GM19099 (cell line): ENCODE measurements around the gene PPDPF.
A peak's percentile ranks its signal among the peaks of the same experiment; 100 is the strongest.

Source experiments
- POLR2A ChIP-seq: IDR thresholded peaks from 3 replicates; pipeline ENCODE4 v1.6.1; 2011; ENCODE audit warnings: low read depth; ENCODE audit not compliant: insufficient read length; ENCODE audit errors: extremely low read depth

The PPDPF gene

DNA sequence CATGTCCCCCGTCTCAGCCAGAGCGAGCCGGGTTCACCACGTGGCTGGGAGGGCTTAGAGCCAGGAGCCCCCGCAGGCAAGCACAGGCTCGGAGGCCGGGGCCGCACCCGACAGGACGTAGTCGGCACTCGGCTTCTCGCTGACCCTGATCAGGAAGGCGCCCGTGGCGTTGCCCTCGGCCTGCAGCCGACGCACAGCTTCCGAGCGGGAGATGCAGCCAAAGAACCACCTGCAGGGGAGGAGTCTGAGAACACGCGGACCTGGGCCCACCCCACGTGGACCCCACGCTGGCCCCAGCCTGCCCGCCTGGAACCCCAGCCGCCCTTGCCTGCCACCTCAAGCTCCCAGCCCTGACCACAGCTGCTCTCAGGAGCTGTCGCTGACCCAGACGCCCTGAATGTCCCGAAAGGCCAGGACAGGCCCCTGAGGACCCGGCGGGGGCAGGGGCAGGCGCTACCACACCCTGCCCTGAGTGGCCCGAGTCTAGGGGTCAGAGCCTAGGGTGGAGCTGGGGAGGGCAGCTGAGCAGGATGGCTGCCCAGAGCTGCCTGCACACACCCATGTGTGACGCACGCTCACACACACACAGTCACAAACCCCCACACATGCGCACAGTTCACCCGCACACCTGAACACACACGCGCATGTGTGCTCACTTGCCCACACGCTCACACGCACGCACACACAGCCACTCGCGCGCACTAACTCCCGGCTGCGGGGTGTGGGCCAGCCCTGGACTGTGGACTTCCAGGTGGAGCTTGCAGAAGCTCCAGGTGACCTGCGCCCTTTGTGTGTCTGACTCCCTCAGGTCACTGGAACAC lies 14.5 kb downstream of the PPDPF start:
- TF ChIP-seq POLR2A = no peak

DNA sequence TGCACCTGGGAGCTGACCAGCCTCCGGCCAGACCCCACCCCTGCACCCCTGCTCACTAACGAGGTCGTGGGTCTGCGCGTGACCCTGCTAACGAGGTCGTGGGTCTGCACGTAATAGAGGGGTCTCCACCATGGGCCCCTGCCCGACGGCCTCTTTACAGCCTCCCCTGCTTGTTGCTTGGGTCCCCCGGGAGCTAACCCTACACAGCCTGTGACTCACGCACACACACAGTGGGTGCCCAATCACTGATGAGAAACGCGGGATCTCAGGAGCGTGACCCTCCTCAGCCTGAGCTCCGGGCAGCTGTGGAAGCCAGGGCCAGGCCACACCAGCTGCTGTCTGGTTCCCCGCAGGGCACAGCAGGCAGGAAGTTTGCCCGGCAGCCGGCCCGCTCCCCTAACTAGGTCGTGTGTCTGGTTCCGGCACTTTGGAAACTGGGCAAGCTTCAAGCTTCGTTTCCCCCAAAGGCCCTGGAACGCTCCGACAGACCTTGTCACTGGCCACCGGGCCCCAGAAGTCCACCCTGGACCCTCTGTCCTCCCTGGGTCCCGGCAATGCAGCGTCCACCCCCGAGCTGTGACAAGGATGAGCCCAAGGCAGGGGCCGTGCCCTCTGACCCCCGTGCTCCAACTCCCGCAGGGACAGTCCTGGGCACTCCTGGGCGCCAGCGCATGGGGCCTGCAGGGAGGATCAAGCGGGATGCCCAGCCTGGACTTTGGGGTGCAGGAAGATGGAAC lies 15.8 kb downstream of the PPDPF start:
- no peak for TF ChIP-seq POLR2A

DNA sequence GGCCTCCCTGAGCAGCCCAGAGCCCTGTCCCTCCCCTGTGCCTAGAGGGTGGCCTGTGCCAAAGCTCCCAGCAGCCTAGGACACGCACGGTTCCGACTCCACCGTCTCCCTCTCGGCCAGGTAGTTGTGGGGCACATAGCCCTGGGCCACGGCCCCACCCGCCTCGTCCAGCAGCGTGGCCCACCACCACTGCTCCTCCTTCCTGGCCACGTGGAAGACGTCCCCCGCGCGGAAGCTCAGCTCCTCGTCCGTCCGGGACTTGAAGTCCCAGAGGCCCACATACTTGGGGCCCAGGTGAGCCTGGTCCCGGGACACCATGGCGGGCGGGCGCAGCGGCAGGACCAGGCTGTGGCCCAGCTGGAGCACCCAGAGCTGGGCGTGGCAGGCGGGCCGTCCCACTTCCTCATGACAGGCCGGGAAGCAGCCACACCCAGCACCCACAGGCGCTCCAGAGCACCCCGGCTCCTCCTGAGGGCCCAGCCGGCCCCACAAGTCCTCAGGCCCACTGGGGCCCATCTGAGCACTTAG lies 16.5 kb downstream of the PPDPF start, which contains the start of gene PTK6:
Gene PTK6 (minus strand): TSS at position 380 of the 528 bp plus-strand sequence. CDS start 62 bp downstream, at position 318.
- TF ChIP-seq POLR2A = no peak

DNA sequence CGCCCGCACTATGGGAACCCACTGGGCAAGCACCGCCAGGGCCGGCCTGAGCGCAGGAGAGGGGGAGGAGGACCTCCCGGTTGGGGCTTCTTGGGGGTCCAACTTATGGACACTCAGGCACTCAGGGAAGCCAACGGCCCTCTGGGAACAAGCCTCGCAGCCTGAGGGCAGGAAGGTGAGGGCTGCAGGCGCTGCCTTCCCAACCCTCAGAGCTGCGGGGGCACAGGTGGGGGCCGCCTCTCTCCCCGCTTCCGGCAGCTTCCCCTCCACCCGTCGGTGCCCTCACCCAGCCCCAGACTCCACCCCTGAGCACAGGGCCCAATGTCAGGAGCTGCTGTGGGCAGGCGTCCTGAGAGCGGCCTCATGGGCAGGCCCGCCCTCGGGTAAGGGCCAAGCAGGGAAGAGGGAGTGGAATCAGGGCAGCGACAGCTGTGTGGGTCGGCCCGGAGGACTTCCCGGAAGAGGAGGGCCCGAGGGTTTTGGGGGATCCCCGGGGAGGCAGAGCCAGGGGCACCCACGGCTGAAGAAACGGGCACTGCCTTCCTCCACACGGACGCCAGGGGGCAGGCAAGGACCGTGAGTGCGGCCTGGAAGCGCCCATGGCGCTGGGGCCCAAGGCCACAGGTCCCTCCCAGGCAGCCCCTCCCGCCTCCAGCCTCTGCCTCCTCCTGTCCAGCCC lies 17.1 kb downstream of the PPDPF start:
- peak; percentile 59 for TF ChIP-seq POLR2A

DNA sequence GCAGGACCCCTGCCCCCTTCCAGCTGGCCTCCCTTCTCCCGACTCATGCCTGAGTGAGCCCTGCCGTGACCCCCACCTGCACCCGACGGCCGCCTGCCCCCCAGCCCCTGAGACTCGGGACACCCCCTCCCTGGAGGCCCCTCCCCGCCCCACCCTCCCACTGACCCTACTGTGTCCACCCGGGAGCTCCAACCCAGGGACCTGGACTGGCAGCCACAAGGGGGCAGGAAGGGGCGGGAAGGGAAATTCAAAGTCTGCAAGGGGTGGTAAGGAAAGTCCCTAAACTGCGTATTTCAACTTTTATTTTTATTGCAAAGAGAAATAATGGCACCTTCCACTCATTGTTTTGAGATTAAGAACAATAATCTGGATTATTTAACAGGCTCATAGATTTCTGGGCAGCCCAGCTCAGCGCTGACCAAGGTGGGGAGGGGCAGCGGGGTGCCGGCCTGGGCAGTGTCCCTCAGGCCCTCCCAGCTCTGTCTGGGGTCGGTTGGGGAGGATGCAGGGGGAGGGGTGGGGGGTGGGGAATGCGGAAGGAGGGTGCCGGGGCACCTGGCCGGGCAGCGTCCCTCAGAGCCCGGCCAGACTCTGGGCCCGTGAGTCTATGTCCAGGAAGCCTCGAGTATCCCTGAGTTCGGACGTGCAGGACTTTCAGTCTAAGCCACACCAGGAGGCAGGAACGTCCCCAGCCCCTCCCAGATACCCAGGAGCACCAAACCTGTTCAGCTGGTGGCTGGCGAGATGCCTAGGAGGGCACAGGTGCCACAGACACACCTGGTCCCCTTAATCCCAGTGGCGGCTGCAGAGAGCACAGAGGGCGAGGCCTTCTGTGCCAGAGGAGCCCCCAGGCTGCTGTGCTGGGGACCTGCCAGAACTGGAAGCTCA lies 17.9 kb downstream of the PPDPF start:
- no peak for TF ChIP-seq POLR2A

DNA sequence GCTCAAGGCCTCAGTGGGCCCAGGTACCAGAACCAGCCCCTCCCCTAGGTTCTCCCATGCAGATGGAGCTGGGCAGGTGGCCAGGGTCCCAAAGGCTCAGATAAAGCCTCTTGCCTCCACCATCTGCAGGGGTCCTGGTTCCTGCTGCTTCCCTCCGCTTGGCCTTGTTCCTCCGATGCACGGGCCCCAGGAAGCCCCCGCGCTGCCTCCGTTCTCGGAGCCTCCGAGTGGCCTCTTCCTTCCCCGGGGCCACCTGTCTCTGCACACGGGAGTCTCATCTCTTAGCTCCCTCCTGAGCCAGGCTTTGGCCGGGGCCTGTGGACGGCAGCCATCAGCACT lies 18.5 kb downstream of the PPDPF start:
- TF ChIP-seq POLR2A = no peak

DNA sequence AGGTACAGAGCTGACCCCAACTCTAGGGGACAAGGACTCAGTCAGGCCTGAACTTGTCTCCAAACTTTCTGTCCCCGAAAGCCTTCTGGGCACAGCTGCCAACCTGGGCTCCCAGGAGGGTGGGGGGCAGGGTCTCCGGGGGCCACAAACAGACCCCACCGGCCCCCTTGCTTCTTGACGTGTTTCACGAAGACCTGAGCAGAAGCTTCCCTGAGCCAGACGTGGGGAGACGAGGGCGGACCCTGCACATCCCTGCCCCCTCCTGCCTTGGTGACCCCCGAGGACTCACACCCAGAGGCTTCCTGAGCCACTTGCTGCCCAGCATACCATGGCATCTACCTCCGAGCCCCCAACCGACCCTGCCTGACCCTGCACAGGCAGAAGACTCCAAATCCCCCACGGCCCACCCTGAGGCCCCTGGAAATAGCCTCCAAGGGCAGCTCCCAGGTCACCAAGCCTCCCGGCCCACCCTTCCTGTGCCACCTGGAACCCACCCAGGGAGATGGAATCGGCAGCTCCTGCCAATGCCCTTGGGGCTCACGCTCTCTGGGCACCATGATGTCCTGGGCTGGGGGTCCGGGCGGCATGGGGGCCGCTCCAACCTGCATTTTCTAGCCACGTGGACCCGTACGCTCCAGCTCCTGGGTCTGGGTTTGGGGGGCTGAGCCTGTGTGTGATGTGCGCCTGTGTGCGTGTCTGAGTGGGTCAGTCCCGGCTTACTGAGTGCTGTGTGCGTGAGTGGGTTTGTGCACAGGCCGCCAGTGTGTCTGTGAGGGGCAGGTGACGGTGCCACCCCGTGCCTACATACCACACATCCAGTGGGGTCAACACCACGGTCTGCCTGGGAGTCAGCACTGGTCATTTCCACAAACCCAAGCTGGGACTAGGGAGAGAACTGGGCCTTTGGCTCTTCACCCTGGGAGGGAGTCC lies 19.1 kb downstream of the PPDPF start:
- TF ChIP-seq POLR2A = no peak

DNA sequence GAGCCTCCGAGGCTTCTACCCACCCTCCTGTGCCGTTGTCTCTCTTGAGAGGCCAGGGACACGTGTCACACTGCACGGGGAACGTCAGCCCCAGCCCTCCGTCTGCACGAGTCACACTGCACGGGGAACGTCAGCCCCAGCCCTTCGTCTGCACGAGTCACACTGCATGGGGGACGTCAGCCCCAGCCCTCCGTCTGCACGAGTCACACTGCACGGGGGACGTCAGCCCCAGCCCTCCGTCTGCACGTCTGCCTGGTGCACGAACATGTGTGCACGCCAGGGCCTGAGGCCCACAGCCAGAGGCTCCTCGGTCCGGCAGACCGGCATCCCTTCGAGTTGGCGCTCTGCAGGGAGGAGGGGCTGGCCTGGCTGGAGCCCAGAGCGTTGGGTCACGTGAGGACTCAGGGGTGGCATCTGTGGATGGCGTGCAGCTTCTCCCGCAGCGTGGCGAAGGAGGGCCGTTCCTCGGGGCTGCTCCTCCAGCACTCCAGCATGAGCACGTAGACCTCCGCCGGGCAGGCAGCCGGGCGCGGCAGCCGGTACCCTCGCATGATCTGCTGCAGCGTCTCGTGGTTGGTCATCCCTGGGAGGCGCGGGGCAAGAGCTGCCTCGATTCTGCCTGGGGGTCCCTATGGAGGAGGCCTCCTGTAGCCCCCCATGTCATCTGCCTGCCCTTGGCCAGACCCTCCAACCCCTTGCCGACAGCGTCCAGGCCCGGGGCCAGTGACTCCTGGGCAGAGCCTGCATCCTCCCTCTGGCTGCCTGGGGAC lies 20.0 kb downstream of the PPDPF start:
- TF ChIP-seq POLR2A = no peak

DNA sequence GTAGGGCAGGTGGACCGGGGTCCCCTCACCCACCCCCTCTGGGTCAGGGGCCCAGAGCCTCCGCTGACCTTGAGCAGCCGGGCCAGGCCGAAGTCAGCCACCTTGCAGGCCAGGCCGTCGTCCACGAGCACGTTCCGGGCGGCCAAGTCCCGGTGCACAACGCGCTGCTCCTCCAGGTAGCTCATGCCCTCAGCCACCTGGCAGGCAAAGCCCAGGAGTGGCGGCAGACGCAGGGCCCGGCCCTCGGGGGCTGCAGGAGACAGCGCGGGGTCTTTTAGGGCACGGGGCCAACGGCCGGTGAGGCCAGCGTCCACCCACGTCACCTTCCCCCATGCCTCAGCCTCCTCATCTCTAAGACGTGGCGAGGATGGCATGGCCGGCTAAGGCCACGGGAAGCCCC lies 20.8 kb downstream of the PPDPF start:
- no peak for TF ChIP-seq POLR2A

DNA sequence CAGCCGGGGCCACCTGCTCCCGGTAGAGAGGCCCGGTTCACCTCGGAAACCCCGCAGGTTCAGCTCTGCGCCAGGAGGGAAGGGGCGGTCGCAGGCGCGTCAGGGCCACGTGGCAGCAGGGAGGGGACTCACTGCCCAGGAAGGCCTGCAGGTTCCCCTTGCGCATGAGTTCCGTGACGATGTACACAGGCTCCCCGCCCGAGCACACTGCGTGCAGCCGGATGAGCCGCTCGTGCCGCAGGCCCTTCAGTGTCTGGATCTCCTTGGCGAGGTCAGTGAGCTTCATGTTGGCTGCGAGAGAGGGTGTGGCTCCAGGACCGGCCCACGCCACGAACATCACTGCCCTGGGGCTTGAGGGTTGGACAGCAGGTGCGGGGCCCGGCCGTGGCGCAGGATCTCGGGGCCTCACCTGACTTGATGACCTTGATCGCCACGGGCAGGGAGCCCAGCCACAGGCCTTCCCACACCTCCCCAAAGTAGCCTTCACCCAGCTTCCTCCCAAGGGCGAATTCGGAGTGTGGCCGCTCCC lies 21.5 kb downstream of the PPDPF start:
- no peak for TF ChIP-seq POLR2A

DNA sequence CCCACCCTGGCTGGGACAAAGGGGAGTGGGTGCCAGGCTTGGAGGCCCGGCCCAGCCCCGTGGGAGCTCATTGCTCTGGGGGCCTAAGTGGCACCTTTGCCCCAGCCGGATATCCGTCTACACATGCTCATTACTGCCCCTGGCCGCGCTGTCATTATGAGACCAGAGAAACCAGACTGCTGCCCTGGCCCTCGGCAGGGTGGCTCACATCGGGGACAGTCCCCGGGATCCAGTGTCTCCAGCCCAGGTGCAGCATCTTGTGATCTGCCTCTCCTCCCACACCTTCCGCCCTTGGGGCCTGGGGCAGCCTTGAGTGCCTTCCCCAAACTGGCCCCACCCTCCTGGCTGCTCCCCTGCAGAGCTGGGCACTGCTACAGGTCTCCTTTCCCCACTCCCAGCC lies 22.1 kb downstream of the PPDPF start:
- TF ChIP-seq POLR2A = no peak

DNA sequence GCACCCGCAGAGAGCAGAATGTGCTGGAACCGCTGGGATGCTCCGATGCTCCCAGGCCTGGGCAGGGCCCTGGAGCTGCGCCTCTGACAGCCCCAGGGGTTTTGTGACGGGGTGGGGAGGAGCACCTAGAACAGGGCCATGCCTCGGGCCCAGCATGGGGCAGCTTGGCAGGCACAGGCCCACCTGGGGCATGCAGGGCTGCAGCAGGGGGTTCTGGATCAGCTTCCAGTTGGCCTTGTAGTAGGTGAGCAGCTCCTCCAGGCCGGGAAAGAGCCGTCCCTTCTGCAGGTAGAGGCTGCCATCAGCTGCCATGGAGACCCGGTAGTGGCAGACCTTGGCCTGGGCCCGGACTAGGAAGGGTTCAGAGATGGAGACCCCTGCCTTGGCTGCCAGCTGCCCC lies 22.6 kb downstream of the PPDPF start:
- no peak for TF ChIP-seq POLR2A
